ENCODE measurements around the gene CDH5. TPM values are rescaled to one million over a fixed set of nuclear protein-coding genes. Genes with fewer than 3 reads are reported as not detected.

Gene CDH5
- total RNA-seq, 4 donors from 2014 or later: 5.3 to 28.1 (median 11.4) TPM

GRCh38 chr16:66431760-66432159 lies 65.3 kb downstream of the CDH5 start:
- no peaks in the 10 kb centered on the region for H3K27me3 ChIP-seq

GRCh38 chr16:66432429-66432828 lies 65.9 kb downstream of the CDH5 start:
- H3K36me3 ChIP-seq: no peaks in the 10 kb centered on the region
- DNase-seq: no peak
- no peak for TF ChIP-seq POLR2A (IDR thresholded peaks at IDR 0.05)
- no peak for TF ChIP-seq CTCF (IDR thresholded peaks at IDR 0.05)
- no peaks in the 10 kb centered on the region for H3K27me3 ChIP-seq
- peaks cover 0 to 8% (median 4%) of the 10 kb centered on the region in 4 donors for H3K4me1 ChIP-seq
- no peaks in the 10 kb centered on the region for H3K9me3 ChIP-seq
- H3K4me3 ChIP-seq: no peak overlapping the region
- no peak overlapping the region for H3K27ac ChIP-seq

More at GRCh38 chr16:66431760-66432159, 65.3 kb downstream of the CDH5 start:
- Histone ChIP-seq H3K4me1 (peaks cover 0 to 10% (median 5%) of the 10 kb centered on the region in 4 donors), H3K4me3 (no peak overlapping the region), H3K36me3 (no peaks in the 10 kb centered on the region), H3K27ac (no peak overlapping the region), H3K9me3 (no peaks in the 10 kb centered on the region)
- no peak for TF ChIP-seq POLR2A (IDR thresholded peaks at IDR 0.05)
- no peak for TF ChIP-seq CTCF (IDR thresholded peaks at IDR 0.05)
- DNase-seq: no peak

- no peak overlapping the region for H3K4me3 ChIP-seq
- no peak for TF ChIP-seq CTCF (IDR thresholded peaks at IDR 0.05)
- no peak for TF ChIP-seq POLR2A (IDR thresholded peaks at IDR 0.05)
Measured at GRCh38 chr16:66434619-66435430, 68.3 kb downstream of the CDH5 start.

GRCh38 chr16:66435896-66436295 lies 69.4 kb downstream of the CDH5 start:
- TF ChIP-seq POLR2A (IDR thresholded peaks at IDR 0.05) (no peak), CTCF (IDR thresholded peaks at IDR 0.05) (no peak)
- H3K27me3 ChIP-seq: no peaks in the 10 kb centered on the region
- no peak overlapping the region for H3K4me3 ChIP-seq
- no peaks in the 10 kb centered on the region for H3K36me3 ChIP-seq
- H3K4me1 ChIP-seq: no peaks in the 10 kb centered on the region
- DNase-seq: peak in 1 of 3 donors; percentile 21
- no peak overlapping the region for H3K27ac ChIP-seq
- H3K9me3 ChIP-seq: no peaks in the 10 kb centered on the region

More at GRCh38 chr16:66434619-66435430, 68.3 kb downstream of the CDH5 start:
- Histone ChIP-seq H3K27me3 (no peaks in the 10 kb centered on the region), H3K36me3 (no peaks in the 10 kb centered on the region), H3K9me3 (no peaks in the 10 kb centered on the region), H3K4me1 (no peaks in the 10 kb centered on the region), H3K27ac (no peak overlapping the region)
- DNase-seq: peak in 1 of 3 donors; percentile 30

GRCh38 chr16:66437391-66437945 lies 71.0 kb downstream of the CDH5 start:
- TF ChIP-seq POLR2A (IDR thresholded peaks at IDR 0.05) (no peak), CTCF (IDR thresholded peaks at IDR 0.05) (no peak)
- Histone ChIP-seq H3K4me1 (no peaks in the 10 kb centered on the region), H3K36me3 (no peaks in the 10 kb centered on the region), H3K27me3 (no peaks in the 10 kb centered on the region), H3K4me3 (no peak overlapping the region), H3K27ac (no peak overlapping the region), H3K9me3 (no peaks in the 10 kb centered on the region)
- peak in 1 of 3 donors; percentile 25 for DNase-seq

All from Peyer's patch (tissue), 4 donors.